Type B pancreatic cell (in vitro differentiated cells): ENCODE results near the gene RNF214. TPM values are rescaled to one million over a fixed set of nuclear protein-coding genes. Genes with fewer than 3 reads are reported as not detected.

Source experiments
- DNase-seq: peaks from one replicate; pipeline ENCODE4 v3.0.0; 2021; ENCODE audit warnings: mixed read lengths; ENCODE audit not compliant: unreplicated experiment; ENCODE audit errors: extremely low spot score
- H3K27ac Mint-ChIP-seq: 2 replicates; pipeline ENCODE4 v1.8.0; 2021; ENCODE audit warnings: mild to moderate bottlenecking, mixed read lengths
- H3K27me3 Mint-ChIP-seq: 2 replicates; pipeline ENCODE4 v1.8.0; 2021; ENCODE audit warnings: mixed read lengths
- H3K36me3 Mint-ChIP-seq: 2 replicates; pipeline ENCODE4 v1.8.0; 2021; ENCODE audit warnings: mixed read lengths
- H3K4me1 Mint-ChIP-seq: one replicate; pipeline ENCODE4 v1.8.0; 2021; ENCODE audit warnings: mixed read lengths; ENCODE audit not compliant: unreplicated experiment
- H3K4me3 Mint-ChIP-seq: 2 replicates; pipeline ENCODE4 v1.8.0; 2021; ENCODE audit warnings: mild to moderate bottlenecking, mixed read lengths
- H3K9me3 Mint-ChIP-seq: 2 replicates; pipeline ENCODE4 v1.8.0; 2021; ENCODE audit warnings: mixed read lengths
- total RNA-seq: library from RNA; stranded (reverse); gene quantifications from 2 replicates; pipeline ENCODE4 v1.2.1, GENCODE V29; 2021; ENCODE audit warnings: low replicate concordance
- TF ChIP-seq, protein P1 (sequence below): fragments of 200-600 bp; sonication (generic); conservative IDR thresholded peaks from 2 replicates; pipeline ENCODE4 v1.5.0; 2021; ENCODE audit warnings: antibody characterized with exemption, mild to moderate bottlenecking

Gene RNF214
- total RNA-seq, 1 donor from 2014 or later = 34.7 TPM

DNA sequence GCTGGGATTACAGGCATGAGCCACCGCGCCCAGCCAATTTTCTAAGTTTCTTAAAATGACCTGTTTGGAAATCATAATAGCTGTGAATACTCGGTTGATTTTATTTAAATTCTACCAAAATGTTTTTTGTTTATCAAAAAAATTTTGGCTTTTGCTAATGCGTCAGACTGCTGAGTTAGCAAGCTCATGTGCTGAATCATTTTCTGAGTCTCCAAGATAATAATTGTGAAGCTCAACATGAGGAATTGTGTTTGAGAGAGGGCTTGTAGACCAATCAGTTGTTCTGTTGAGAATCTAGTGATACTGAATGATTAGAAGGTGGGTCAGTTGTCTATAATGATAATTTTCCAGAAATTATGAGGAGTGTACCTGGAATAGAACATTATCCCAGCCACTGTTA lies 15.9 kb downstream of the RNF214 start:
- TF ChIP-seq, protein P1, sequence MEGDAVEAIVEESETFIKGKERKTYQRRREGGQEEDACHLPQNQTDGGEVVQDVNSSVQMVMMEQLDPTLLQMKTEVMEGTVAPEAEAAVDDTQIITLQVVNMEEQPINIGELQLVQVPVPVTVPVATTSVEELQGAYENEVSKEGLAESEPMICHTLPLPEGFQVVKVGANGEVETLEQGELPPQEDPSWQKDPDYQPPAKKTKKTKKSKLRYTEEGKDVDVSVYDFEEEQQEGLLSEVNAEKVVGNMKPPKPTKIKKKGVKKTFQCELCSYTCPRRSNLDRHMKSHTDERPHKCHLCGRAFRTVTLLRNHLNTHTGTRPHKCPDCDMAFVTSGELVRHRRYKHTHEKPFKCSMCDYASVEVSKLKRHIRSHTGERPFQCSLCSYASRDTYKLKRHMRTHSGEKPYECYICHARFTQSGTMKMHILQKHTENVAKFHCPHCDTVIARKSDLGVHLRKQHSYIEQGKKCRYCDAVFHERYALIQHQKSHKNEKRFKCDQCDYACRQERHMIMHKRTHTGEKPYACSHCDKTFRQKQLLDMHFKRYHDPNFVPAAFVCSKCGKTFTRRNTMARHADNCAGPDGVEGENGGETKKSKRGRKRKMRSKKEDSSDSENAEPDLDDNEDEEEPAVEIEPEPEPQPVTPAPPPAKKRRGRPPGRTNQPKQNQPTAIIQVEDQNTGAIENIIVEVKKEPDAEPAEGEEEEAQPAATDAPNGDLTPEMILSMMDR = no peak
- Mint-ChIP-seq H3K27ac (no peak overlapping the region), H3K4me3 (no peak overlapping the region), H3K4me1 (no peaks in the 10 kb centered on the region), H3K9me3 (no peaks in the 10 kb centered on the region), H3K36me3 (peaks cover 42% of the 10 kb centered on the region), H3K27me3 (no peaks in the 10 kb centered on the region)
- DNase-seq = no peak

DNA sequence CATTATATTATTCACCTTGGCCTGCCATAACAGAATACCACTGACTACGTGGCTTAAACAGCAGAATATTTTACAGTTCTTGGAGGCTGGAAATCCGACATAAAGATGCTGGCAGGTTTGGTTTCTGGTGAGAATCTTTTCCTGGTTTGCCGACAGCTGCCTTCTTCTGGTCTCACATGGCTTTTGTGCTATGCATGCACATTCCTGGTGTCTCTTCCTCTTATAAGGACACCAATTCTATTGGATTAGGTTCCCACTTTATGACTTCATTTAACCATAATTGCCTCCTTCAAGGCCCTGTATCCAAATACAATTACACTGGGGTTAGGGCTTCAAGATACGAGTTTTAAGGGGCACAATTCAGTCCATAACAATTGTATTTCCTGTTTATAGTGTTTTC lies 17.1 kb downstream of the RNF214 start:
- Mint-ChIP-seq H3K27ac (no peak overlapping the region), H3K4me3 (no peak overlapping the region), H3K4me1 (no peaks in the 10 kb centered on the region), H3K9me3 (no peaks in the 10 kb centered on the region), H3K36me3 (peaks cover 40% of the 10 kb centered on the region), H3K27me3 (no peaks in the 10 kb centered on the region)
- no peak for DNase-seq
- TF ChIP-seq, protein P1 = no peak

DNA sequence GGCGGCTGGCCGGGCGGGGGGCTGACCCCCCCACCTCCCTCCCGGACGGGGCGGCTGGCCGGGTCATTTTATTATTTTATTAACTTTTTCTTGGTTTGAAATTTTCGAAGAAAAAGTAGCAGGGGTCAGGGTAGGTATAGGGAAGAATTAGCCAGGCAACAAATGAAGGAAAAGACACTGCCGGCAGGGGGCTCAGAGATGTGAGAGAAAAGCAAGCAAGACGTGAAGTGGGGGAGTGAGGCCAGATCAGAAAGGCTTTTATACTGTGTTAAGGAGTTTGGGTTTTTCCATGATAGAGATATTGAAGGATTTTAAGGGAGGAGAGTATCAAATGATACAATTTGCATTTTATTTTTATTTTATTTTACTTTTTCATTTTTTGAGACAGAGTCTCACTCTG lies 19.0 kb downstream of the RNF214 start:
- Mint-ChIP-seq H3K9me3 (no peaks in the 10 kb centered on the region), H3K27me3 (no peaks in the 10 kb centered on the region), H3K4me3 (no peak overlapping the region), H3K4me1 (no peaks in the 10 kb centered on the region), H3K27ac (no peak overlapping the region), H3K36me3 (peaks cover 38% of the 10 kb centered on the region)
- TF ChIP-seq, protein P1 = no peak
- no peak for DNase-seq

DNA sequence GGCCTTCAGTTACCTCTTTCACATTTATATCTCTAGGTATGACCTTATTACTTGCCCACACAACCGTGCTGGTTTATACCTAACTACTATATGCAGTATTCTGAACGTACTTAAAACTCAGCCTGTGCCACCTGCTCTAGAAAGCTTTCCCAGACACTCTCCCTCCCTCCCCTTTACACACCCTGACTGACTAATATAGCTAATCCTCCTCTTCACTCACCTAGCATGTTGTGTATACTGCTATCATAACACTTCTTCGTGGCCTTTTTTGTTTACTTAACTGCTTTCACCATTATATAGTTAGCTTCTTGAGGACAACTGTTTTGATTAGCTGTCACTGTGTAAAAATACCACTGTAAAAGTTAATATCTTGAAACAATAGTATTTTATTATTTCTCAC lies 23.5 kb downstream of the RNF214 start:
- Mint-ChIP-seq H3K36me3 (peaks cover 34% of the 10 kb centered on the region), H3K9me3 (no peaks in the 10 kb centered on the region), H3K4me3 (no peak overlapping the region), H3K4me1 (no peaks in the 10 kb centered on the region), H3K27me3 (no peaks in the 10 kb centered on the region), H3K27ac (no peak overlapping the region)
- TF ChIP-seq, protein P1 = no peak
- no peak for DNase-seq

DNA sequence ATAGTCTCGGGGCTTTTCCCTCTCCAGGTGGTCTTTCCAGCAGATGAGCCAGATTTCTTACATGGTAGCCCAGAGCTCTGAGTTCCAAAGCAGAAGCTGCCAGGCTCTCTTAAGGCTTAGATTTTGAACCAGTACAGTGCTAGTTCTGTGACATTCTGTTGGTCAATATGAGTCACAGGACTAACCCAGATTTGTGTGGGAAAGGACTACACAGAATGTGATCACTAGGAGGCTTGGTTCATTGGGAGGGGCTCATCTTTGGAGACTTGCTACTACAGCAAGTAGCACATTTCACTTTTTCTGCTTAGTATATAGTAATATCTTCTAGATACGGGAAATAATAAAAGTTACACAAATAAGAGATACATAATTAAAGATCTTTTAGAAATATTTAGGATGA lies 24.1 kb downstream of the RNF214 start:
- H3K9me3 Mint-ChIP-seq = no peaks in the 10 kb centered on the region
- DNase-seq = no peak
- no peak overlapping the region for H3K27ac Mint-ChIP-seq
- H3K4me1 Mint-ChIP-seq = no peaks in the 10 kb centered on the region
- no peak overlapping the region for H3K4me3 Mint-ChIP-seq
- TF ChIP-seq, protein P1 = no peak
- H3K36me3 Mint-ChIP-seq = peaks cover 34% of the 10 kb centered on the region
- no peaks in the 10 kb centered on the region for H3K27me3 Mint-ChIP-seq

DNA sequence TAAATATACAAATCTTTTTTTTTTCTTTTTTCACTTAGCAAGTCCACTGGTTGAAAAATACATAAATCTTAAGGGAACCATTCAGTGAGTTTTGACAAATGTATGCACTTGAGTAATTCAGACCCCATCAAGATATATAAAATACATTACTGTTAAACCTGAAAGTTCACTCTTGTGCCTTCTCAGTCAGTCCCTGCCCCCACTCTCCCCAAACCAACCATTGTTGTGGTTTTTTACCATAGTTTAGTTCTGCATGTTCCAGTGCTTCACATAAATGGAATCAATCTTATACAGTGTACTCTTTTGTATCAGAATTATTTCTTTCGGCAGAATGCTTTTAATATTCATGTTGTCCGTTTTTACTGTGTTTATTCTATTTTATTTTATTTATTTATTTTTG lies 26.1 kb downstream of the RNF214 start:
- Mint-ChIP-seq H3K9me3 (no peaks in the 10 kb centered on the region), H3K36me3 (peaks cover 34% of the 10 kb centered on the region), H3K27me3 (no peaks in the 10 kb centered on the region), H3K4me1 (no peaks in the 10 kb centered on the region), H3K27ac (no peak overlapping the region), H3K4me3 (no peak overlapping the region)
- no peak for DNase-seq
- TF ChIP-seq, protein P1 = no peak
